Large intestine (tissue), 3 donors: ENCODE measurements around the gene SPTA1. TPM values are rescaled to one million over a fixed set of nuclear protein-coding genes. Genes with fewer than 3 reads are reported as not detected.

Experiments used
- DNase-seq, 2 donors: peaks; one replicate each; pipeline versions ENCODE4 v3.0.0 to v3.0.0-alpha.2; 2013
- H3K27ac ChIP-seq: one replicate; pipeline ENCODE4 v1.5.1; 2013; ENCODE audit warnings: low read length
- H3K27me3 ChIP-seq: 2 replicates; pipeline ENCODE4 v1.6.1; 2013; ENCODE audit warnings: low read length; ENCODE audit not compliant: control insufficient read depth, insufficient read depth
- H3K36me3 ChIP-seq: 2 replicates; pipeline ENCODE4 v1.6.1; 2013; ENCODE audit warnings: low read length; ENCODE audit not compliant: control insufficient read depth, insufficient read depth
- H3K4me1 ChIP-seq: one replicate; pipeline ENCODE4 v1.6.1; 2013; ENCODE audit warnings: low read length; ENCODE audit not compliant: control insufficient read depth, insufficient read depth
- H3K4me3 ChIP-seq: one replicate; pipeline ENCODE4 v1.5.1; 2013; ENCODE audit warnings: low read length
- H3K9me3 ChIP-seq: one replicate; pipeline ENCODE4 v1.6.1; 2013; ENCODE audit warnings: mild to moderate bottlenecking, low read depth, low read length, moderate library complexity; ENCODE audit not compliant: control insufficient read depth
- WGBS: methylation state at CpG from one replicate; pipeline ENCODE4 v1.1.5; 2013; ENCODE audit warnings: low lambda C conversion rate; ENCODE audit not compliant: insufficient coverage; 5-methylcytosine and 5-hydroxymethylcytosine counted together
- polyA plus RNA-seq: library from polyadenylated mRNA; unstranded; fragments of 120-200 nt; gene quantifications from one replicate; pipeline ENCODE4 v1.2.1, GENCODE V29; 2013

The SPTA1 gene
- polyA plus RNA-seq, 1 donor: 3.7 TPM

DNA sequence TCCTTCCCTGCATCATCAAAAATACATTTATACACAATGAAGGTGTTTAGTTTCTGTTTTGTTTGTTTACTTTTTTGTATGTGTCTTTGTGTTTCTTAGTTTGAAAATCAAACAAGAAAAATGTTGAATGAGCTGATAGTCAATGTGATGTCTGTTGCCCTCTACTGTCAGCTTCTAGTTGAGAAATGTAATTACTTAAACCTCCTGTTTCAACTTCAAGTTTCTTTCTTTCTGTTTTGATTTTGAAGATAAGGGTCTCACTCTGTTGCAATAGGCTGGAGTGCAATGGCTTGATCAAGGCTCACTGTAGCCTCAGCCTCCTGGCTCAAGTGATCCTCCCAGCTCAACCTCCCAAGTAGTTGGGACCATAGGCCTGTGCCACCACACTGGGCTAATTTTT, 37.5 kb downstream of the SPTA1 start:
- H3K9me3 ChIP-seq: no peaks in the 10 kb centered on the region
- no peak overlapping the region for H3K4me3 ChIP-seq
- no peak for DNase-seq
- H3K4me1 ChIP-seq: no peaks in the 10 kb centered on the region
- no peak overlapping the region for H3K27ac ChIP-seq
- H3K27me3 ChIP-seq: no peaks in the 10 kb centered on the region
- H3K36me3 ChIP-seq: no peaks in the 10 kb centered on the region

GRCh38 chr1:158646465-158646864, 40.0 kb downstream of the SPTA1 start:
- Histone ChIP-seq H3K36me3 (no peaks in the 10 kb centered on the region), H3K4me1 (no peaks in the 10 kb centered on the region), H3K9me3 (no peaks in the 10 kb centered on the region), H3K4me3 (no peak overlapping the region), H3K27me3 (no peaks in the 10 kb centered on the region), H3K27ac (no peak overlapping the region)
- WGBS: no CpG with 5 or more reads among the region's 1 CpG
- DNase-seq: no peak

DNA sequence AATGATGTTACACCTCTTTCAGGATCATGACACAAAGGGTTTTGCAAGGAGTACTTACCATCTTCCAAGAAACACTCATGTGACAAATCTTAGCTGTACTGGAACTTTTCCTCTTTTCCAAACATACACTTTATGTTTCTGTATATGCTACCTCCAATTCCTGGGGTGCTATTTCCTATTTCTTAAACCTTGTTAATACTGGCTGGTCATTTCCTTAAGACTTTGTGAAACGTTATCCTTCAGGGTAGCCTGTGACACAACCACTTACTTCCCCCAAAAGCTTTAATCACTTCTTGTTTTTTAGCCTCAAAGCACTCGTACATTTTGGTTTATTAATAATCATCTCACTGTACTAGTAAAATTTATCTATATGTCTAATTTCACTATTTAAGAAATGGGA, 42.1 kb downstream of the SPTA1 start:
- DNase-seq: no peak
- Histone ChIP-seq H3K36me3 (no peaks in the 10 kb centered on the region), H3K9me3 (no peaks in the 10 kb centered on the region), H3K27me3 (no peaks in the 10 kb centered on the region), H3K4me3 (no peak overlapping the region), H3K27ac (no peak overlapping the region), H3K4me1 (no peaks in the 10 kb centered on the region)
- 85% methylated on average over 2 of the region's 2 CpGs for WGBS

DNA sequence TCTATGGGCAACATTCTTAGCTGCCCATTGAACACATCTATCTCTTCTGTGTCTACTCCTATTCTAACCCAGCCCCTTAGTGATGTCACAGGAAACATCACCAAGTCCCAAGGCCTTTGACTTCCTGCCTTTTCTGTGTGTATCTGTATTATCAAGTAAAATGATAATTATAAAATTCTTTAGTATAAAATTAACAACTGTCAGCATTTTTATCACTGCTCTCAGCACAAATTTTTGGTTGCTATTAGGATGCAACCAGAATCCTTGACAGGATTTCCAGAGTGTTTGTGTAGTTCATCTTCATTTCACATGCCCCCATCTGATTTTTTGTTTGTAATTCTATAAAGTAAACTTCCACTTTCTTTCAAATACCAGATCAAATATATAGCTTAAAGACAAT, 47.6 kb downstream of the SPTA1 start:
- H3K36me3 ChIP-seq: no peaks in the 10 kb centered on the region
- no peaks in the 10 kb centered on the region for H3K4me1 ChIP-seq
- no peaks in the 10 kb centered on the region for H3K9me3 ChIP-seq

DNA sequence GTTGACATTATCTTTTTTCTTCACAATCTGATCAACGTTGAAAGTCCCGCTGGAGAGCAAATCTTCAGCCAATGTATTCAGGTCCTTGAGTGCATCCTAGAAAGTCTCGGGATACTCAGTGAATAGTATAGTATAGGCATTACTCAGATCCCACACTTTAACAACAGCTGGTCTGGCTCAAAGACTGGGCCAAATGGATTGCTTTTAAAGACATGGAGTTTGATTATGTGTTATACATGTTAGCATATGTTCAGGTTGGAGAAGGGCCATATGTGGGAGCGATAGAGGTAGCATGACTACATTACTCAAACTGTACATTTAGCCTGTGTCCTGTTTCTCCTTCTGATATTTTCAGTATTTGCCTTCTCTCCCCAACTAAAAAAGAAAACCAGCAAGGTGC, 48.4 kb downstream of the SPTA1 start:
- no peak for DNase-seq
- H3K4me1 ChIP-seq: no peaks in the 10 kb centered on the region
- no peak overlapping the region for H3K4me3 ChIP-seq
- H3K9me3 ChIP-seq: no peaks in the 10 kb centered on the region
- WGBS: no CpG with 5 or more reads among the region's 4 CpGs
- no peak overlapping the region for H3K27ac ChIP-seq
- H3K27me3 ChIP-seq: no peaks in the 10 kb centered on the region
- H3K36me3 ChIP-seq: no peaks in the 10 kb centered on the region

More for the DNA sequence above, 47.6 kb downstream of the SPTA1 start:
- no peaks in the 10 kb centered on the region for H3K27me3 ChIP-seq
- no peak overlapping the region for H3K27ac ChIP-seq
- H3K4me3 ChIP-seq: no peak overlapping the region
- DNase-seq: no peak

DNA sequence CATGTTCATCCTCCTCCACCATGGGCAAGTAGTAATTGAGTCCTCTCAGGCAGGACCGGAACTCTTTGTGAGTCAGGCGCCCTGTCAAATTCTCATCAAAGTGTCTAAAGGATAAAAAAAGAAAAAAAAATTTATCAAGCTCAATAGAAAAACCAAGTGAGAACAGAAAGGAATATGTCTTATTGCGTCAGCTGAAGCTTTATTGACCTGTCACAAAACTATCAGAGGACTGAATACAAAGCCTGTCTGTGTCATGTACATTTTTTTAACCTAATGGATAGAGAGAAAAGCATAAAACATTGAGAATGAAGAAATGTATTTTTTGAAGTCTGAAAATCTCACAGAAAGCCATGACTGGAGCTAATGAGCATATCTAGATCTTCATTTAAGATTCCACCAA, 72.8 kb downstream of the SPTA1 start:
- Histone ChIP-seq H3K36me3 (no peaks in the 10 kb centered on the region), H3K27me3 (no peaks in the 10 kb centered on the region), H3K27ac (no peak overlapping the region), H3K4me1 (no peaks in the 10 kb centered on the region), H3K9me3 (no peaks in the 10 kb centered on the region), H3K4me3 (no peak overlapping the region)
- no CpG with 5 or more reads among the region's 3 CpGs for WGBS
- no peak for DNase-seq

DNA sequence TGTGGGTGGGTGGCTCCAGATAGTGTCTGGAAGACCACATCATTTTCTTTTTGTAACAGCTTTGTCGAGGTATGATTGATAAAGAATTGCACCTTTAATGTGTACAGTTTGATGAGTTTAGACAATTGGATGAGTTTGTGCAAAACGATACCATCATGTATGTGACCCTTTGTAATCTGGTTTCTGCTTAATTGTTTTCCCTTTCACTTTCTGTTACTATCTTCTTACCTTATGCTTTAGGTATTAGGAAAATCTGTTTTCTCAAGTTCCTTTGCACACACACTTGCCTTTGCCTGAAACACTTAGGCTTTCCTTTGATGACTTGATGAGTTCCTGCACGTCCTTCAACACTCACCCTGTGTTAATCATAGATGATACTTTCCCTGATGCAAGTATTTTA, 74.6 kb downstream of the SPTA1 start:
- Histone ChIP-seq H3K4me1 (no peaks in the 10 kb centered on the region), H3K27ac (no peak overlapping the region), H3K9me3 (no peaks in the 10 kb centered on the region), H3K27me3 (no peaks in the 10 kb centered on the region), H3K36me3 (no peaks in the 10 kb centered on the region), H3K4me3 (no peak overlapping the region)
- 83% methylated on average over 1 of the region's 3 CpGs for WGBS
- DNase-seq: no peak

- Histone ChIP-seq H3K4me1 (no peaks in the 10 kb centered on the region), H3K4me3 (no peak overlapping the region), H3K27me3 (no peaks in the 10 kb centered on the region), H3K36me3 (no peaks in the 10 kb centered on the region), H3K27ac (no peak overlapping the region), H3K9me3 (no peaks in the 10 kb centered on the region)
- no CpG with 5 or more reads among the region's 1 CpG for WGBS
- DNase-seq: no peak
Measured at GRCh38 chr1:158607296-158607695, 79.2 kb downstream of the SPTA1 start.

GRCh38 chr1:158604968-158605367, 81.5 kb downstream of the SPTA1 start, which contains the start of gene OR10Z1:
Gene OR10Z1 (plus strand): TSS chr1:158605268. CDS start chr1:158606439, 1,171 bp downstream.
- Histone ChIP-seq H3K27ac (no peak within 1 kb of the TSS), H3K27me3 (no peaks in the 10 kb centered on the region), H3K4me3 (no peak within 1 kb of the TSS), H3K9me3 (no peaks in the 10 kb centered on the region), H3K36me3 (no peaks in the 10 kb centered on the region), H3K4me1 (no peaks in the 10 kb centered on the region)
- no peak for DNase-seq
- WGBS: no CpG with 5 or more reads among the region's 1 CpG

DNA sequence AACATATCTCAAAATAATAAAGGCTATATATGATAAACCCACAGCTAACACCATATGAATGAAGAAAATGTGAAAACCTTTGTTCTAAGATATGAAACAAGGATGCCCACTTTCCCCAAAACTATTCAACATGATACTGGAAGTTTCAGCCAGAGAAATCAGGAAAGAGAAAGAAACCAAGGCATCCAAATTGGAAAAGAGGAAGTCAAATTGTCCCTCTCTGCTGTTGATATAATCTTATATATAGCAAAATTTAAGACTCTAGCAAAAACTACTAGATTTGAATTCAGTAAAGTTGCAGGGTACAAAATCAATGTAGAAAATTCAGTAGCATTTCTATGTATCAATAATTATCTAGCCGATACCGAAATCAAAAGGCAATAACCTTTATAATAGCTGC, 85.8 kb downstream of the SPTA1 start:
- DNase-seq: no peak
- H3K4me1 ChIP-seq: no peaks in the 10 kb centered on the region
- no peaks in the 10 kb centered on the region for H3K36me3 ChIP-seq
- H3K27me3 ChIP-seq: no peaks in the 10 kb centered on the region
- H3K9me3 ChIP-seq: peaks cover 5% of the 10 kb centered on the region
- H3K27ac ChIP-seq: no peak overlapping the region
- WGBS: no CpG with 5 or more reads among the region's 2 CpGs
- no peak overlapping the region for H3K4me3 ChIP-seq

DNA sequence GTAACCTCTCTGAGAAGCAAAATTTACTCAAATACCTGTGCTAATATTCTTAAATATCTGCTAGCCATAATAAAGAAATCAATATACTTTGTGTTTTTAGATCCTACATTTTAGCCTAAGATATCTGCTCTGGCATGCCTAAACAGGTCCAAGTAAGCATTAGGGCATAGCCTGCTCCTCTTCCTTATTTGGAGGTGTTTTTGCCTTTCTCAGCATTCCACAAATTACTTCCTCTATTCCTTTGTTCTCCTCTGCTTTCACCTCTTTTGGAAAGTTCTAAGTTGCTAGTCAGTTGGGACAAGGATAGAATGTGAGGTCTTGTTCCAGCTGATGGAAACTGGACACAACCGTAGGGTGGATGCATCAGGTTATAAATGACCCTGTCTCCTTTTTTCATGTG, 99.6 kb downstream of the SPTA1 start:
- Histone ChIP-seq H3K27me3 (no peaks in the 10 kb centered on the region), H3K4me3 (no peak overlapping the region), H3K4me1 (no peaks in the 10 kb centered on the region), H3K9me3 (no peaks in the 10 kb centered on the region), H3K27ac (no peak overlapping the region), H3K36me3 (no peaks in the 10 kb centered on the region)
- no peak for DNase-seq
- WGBS: no CpG with 5 or more reads among the region's 1 CpG
